Fibroblast of skin of scalp (primary cell): ENCODE data around the gene ZNF273.
"Not testable (repeated sequence)": the region's sequence is repeated elsewhere in the genome, so short reads cannot be mapped to it uniquely, and the experiment has no call there.

Source experiments
- DNase-seq: peaks from one replicate; pipeline ENCODE4 v3.0.0-alpha.2; 2013

Gene ZNF273

GRCh38 chr7:64890761-64891362 lies 12.2 kb upstream of the ZNF273 start:
- DNase-seq: no peak

GRCh38 chr7:64891363-64892081 lies 11.6 kb upstream of the ZNF273 start:
- DNase-seq: not testable (repeated sequence)

GRCh38 chr7:64892116-64892515 lies 11.0 kb upstream of the ZNF273 start:
- DNase-seq: no peak

- DNase-seq: no peak
These were observed 10.3 kb upstream of the ZNF273 start for GRCh38 chr7:64892666-64893309.

- DNase-seq: no peak
These were observed 9.7 kb upstream of the ZNF273 start for GRCh38 chr7:64893401-64893800.

GRCh38 chr7:64902461-64902805 lies 640 bp upstream of the ZNF273 start:
- not testable (repeated sequence) for DNase-seq

GRCh38 chr7:64904008-64904407 lies 935 bp downstream of the ZNF273 start:
- no peak for DNase-seq

- DNase-seq: no peak
These were observed 2.1 kb downstream of the ZNF273 start for GRCh38 chr7:64905133-64905532.

- no peak for DNase-seq
These were observed 2.5 kb downstream of the ZNF273 start for GRCh38 chr7:64905547-64905946.

- peak; percentile 22 for DNase-seq
These were observed 4.7 kb downstream of the ZNF273 start for GRCh38 chr7:64907641-64908326.

- no peak for DNase-seq
These were observed 5.3 kb downstream of the ZNF273 start for GRCh38 chr7:64908358-64908757.

GRCh38 chr7:64914557-64914956 lies 11.5 kb downstream of the ZNF273 start:
- DNase-seq: no peak

GRCh38 chr7:64915301-64915700 lies 12.2 kb downstream of the ZNF273 start:
- DNase-seq: not testable (repeated sequence)

- DNase-seq: not testable (repeated sequence)
These were observed 25.4 kb downstream of the ZNF273 start for GRCh38 chr7:64928252-64929187.

- DNase-seq: no peak
These were observed 31.4 kb downstream of the ZNF273 start for GRCh38 chr7:64934478-64934877.

GRCh38 chr7:64938540-64938939 lies 35.5 kb downstream of the ZNF273 start:
- DNase-seq: no peak

- DNase-seq: not testable (repeated sequence)
These were observed 36.9 kb downstream of the ZNF273 start for GRCh38 chr7:64940021-64940420.

- not testable (repeated sequence) for DNase-seq
These were observed 41.8 kb downstream of the ZNF273 start for GRCh38 chr7:64944667-64945502.

- no peak for DNase-seq
These were observed 42.6 kb downstream of the ZNF273 start for GRCh38 chr7:64945503-64946175.

GRCh38 chr7:64946772-64947171 lies 43.7 kb downstream of the ZNF273 start:
- no peak for DNase-seq
